Panc1 (cell line): ENCODE results near the gene DIP2C. TPM values are rescaled to one million over a fixed set of nuclear protein-coding genes. Genes with fewer than 3 reads are reported as not detected.

ENCODE experiments used
- ATAC-seq: fragments of 200-7000 bp; cut with Tn5 transposase; 2 replicates; pipeline ENCODE4 v1.9.1; 2020; ENCODE audit warnings: mild to moderate bottlenecking, moderate library complexity
- BruUV-seq: library from RNA; stranded (reverse); fragments of 400-500 nt; replicated peaks from 2 replicates; lab custom pipeline; 2021; lab: Mats Ljungman, UMichigan
- CTCF ChIA-PET: fragments of 300-600 bp; sonication (Branson Sonifier 250); formaldehyde crosslinking; loops from one replicate; lab custom pipeline; 2022; ENCODE audit warnings: antibody characterized with exemption; lab: Charles Lee
- POLR2A ChIA-PET: fragments of 300-600 bp; sonication (Branson Sonifier 250); formaldehyde crosslinking; loops from one replicate; lab custom pipeline; 2022; ENCODE audit warnings: antibody characterized with exemption; lab: Charles Lee
- DNase-seq: peaks from one replicate; pipeline ENCODE4 v3.0.0-alpha.2; 2010; ENCODE audit warnings: low read depth, low spot score
- H3K27ac ChIP-seq: 2 replicates; pipeline ENCODE4 v1.5.1; 2011; ENCODE audit warnings: mild to moderate bottlenecking, low read length, inconsistent platforms
- H3K27me3 ChIP-seq: fragments of 200-500 bp; sonication (Bioruptor generic); 2 replicates; pipeline ENCODE4 v1.6.0; 2014; ENCODE audit warnings: low read length, inconsistent platforms; ENCODE audit not compliant: control insufficient read depth, insufficient read depth
- H3K36me3 ChIP-seq: fragments of 200-500 bp; sonication (Bioruptor generic); 2 replicates; pipeline ENCODE4 v1.5.1; 2014; ENCODE audit warnings: inconsistent platforms, mild to moderate bottlenecking, low read length, moderate library complexity; ENCODE audit not compliant: control insufficient read depth, insufficient read depth
- H3K4me1 ChIP-seq: 2 replicates; pipeline ENCODE4 v1.5.1; 2011; ENCODE audit warnings: inconsistent platforms, mild to moderate bottlenecking, low read length, moderate library complexity; ENCODE audit not compliant: control insufficient read depth, insufficient read depth
- H3K4me3 ChIP-seq, 2 experiments: 2 replicates each; pipeline ENCODE4 v1.5.1; 2011 to 2012; ENCODE audit warnings: low read depth in 2 of 2, low read length in 2 of 2, mild to moderate bottlenecking in 2 of 2, inconsistent platforms in 1 of 2, moderate library complexity in 1 of 2
- H3K9me3 ChIP-seq: fragments of 200-500 bp; sonication (Bioruptor generic); 2 replicates; pipeline ENCODE4 v1.5.1; 2014; ENCODE audit warnings: low read depth, mild to moderate bottlenecking, inconsistent platforms, low read length, moderate library complexity; ENCODE audit not compliant: control insufficient read depth, insufficient read depth
- POLR2AphosphoS5 ChIP-seq: IDR thresholded peaks from 2 replicates; pipeline ENCODE4 v1.6.1; 2012; ENCODE audit warnings: mild to moderate bottlenecking, low read depth, low read length, moderate library complexity
- SIN3A ChIP-seq: IDR thresholded peaks from 2 replicates; pipeline ENCODE4 v1.6.1; 2012; ENCODE audit warnings: low read depth, mild to moderate bottlenecking, low read length, moderate library complexity, borderline replicate concordance; ENCODE audit not compliant: insufficient read depth
- TCF7L2 ChIP-seq: IDR thresholded peaks from 2 replicates; pipeline ENCODE4 v1.6.1; 2011; ENCODE audit warnings: mild to moderate bottlenecking, low read depth, low read length, inconsistent platforms
- in situ Hi-C: cut with HindIII; loops from 2 replicates; pipeline ENCODE4 v1.10.0; 2016; ENCODE audit warnings: low sequenced_read_pairs, low pct_unique_long_range_greater_than_20kb
- intact Hi-C: fragments of 100-400 bp; cut with micrococcal nuclease; formaldehyde crosslinking; loops from one replicate; pipeline ENCODE4 v1.10.0; 2022; ENCODE audit not compliant: unreplicated experiment
- total RNA-seq: library from RNA; stranded (reverse); gene quantifications from one replicate; pipeline ENCODE4 v1.2.1, GENCODE V29; 2021; ENCODE audit not compliant: unreplicated experiment
- TF ChIP-seq, protein P1 (sequence below): fragments of 450-650 bp; IDR thresholded peaks from 2 replicates; pipeline ENCODE4 v1.5.1; 2017; ENCODE audit warnings: mild to moderate bottlenecking
- TF ChIP-seq, protein P2 (sequence below), 2 experiments: IDR thresholded peaks; 2 replicates each; pipeline ENCODE4 v1.6.1; 2011 to 2012; ENCODE audit warnings: low read depth in 2 of 2, control low read depth in 1 of 2, low read length in 1 of 2, mild to moderate bottlenecking in 1 of 2, moderate library complexity in 1 of 2; ENCODE audit not compliant: insufficient read depth in 1 of 2

The DIP2C gene
- total RNA-seq, 1 experiment from 2014 or later, result 13.2 TPM

DNA sequence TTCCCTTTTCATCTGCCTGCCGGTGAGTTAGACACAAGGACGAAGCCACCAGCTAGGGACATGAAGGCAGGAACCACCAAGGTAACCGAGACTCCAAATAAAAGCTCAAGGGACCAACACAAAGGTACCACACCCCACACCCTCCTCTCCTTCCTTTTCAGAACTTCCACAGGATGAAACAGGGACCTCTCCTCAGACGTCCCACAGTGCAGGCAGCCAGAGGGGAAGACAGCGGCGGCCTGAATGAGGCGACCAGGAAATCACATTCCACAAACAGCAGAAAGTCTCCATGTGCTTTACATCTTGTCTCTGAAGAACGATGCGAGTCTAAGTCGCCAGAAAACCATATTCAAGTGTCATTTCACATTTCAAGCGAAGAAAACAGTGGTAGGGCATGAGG is 97.8 kb downstream of the DIP2C start:
- no peak for ATAC-seq
- no peaks in the 10 kb centered on the region for H3K27me3 ChIP-seq
- POLR2A ChIA-PET, result no interaction called here
- in situ Hi-C loops (no loop called here), intact Hi-C loops (no loop called here)
- no peaks in the 10 kb centered on the region for H3K36me3 ChIP-seq
- TF ChIP-seq, protein P1, sequence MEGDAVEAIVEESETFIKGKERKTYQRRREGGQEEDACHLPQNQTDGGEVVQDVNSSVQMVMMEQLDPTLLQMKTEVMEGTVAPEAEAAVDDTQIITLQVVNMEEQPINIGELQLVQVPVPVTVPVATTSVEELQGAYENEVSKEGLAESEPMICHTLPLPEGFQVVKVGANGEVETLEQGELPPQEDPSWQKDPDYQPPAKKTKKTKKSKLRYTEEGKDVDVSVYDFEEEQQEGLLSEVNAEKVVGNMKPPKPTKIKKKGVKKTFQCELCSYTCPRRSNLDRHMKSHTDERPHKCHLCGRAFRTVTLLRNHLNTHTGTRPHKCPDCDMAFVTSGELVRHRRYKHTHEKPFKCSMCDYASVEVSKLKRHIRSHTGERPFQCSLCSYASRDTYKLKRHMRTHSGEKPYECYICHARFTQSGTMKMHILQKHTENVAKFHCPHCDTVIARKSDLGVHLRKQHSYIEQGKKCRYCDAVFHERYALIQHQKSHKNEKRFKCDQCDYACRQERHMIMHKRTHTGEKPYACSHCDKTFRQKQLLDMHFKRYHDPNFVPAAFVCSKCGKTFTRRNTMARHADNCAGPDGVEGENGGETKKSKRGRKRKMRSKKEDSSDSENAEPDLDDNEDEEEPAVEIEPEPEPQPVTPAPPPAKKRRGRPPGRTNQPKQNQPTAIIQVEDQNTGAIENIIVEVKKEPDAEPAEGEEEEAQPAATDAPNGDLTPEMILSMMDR, result no peak
- no peak for TF ChIP-seq POLR2AphosphoS5
- no peak for TF ChIP-seq SIN3A
- TF ChIP-seq, protein P2, sequence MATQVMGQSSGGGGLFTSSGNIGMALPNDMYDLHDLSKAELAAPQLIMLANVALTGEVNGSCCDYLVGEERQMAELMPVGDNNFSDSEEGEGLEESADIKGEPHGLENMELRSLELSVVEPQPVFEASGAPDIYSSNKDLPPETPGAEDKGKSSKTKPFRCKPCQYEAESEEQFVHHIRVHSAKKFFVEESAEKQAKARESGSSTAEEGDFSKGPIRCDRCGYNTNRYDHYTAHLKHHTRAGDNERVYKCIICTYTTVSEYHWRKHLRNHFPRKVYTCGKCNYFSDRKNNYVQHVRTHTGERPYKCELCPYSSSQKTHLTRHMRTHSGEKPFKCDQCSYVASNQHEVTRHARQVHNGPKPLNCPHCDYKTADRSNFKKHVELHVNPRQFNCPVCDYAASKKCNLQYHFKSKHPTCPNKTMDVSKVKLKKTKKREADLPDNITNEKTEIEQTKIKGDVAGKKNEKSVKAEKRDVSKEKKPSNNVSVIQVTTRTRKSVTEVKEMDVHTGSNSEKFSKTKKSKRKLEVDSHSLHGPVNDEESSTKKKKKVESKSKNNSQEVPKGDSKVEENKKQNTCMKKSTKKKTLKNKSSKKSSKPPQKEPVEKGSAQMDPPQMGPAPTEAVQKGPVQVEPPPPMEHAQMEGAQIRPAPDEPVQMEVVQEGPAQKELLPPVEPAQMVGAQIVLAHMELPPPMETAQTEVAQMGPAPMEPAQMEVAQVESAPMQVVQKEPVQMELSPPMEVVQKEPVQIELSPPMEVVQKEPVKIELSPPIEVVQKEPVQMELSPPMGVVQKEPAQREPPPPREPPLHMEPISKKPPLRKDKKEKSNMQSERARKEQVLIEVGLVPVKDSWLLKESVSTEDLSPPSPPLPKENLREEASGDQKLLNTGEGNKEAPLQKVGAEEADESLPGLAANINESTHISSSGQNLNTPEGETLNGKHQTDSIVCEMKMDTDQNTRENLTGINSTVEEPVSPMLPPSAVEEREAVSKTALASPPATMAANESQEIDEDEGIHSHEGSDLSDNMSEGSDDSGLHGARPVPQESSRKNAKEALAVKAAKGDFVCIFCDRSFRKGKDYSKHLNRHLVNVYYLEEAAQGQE (IDR thresholded peaks at IDR 0.05; ENCODE audit: insufficient read depth in 1 of 2, low read depth in 2 of 2, low read length in 1 of 2), result no peak
- TF ChIP-seq TCF7L2, result no peak
- CTCF ChIA-PET, result no interaction called here
- H3K4me3 ChIP-seq, result no peak overlapping the region
- H3K27ac ChIP-seq, result no peak overlapping the region
- DNase-seq, result no peak
- no peaks in the 10 kb centered on the region for H3K9me3 ChIP-seq
- H3K4me1 ChIP-seq, result no peaks in the 10 kb centered on the region
- no TSS peak for BruUV-seq

GRCh38 chr10:590721-591120 is 98.7 kb downstream of the DIP2C start:
- no TSS peak for BruUV-seq
- intact Hi-C loops, result no loop called here
- Histone ChIP-seq H3K27ac (no peak overlapping the region), H3K4me3 (no peak overlapping the region), H3K27me3 (no peaks in the 10 kb centered on the region), H3K4me1 (no peaks in the 10 kb centered on the region), H3K9me3 (no peaks in the 10 kb centered on the region), H3K36me3 (no peaks in the 10 kb centered on the region)
- ATAC-seq (no peak), DNase-seq (no peak)
- TF ChIP-seq TCF7L2, result no peak
- TF ChIP-seq, protein P2 (IDR thresholded peaks at IDR 0.05; ENCODE audit: insufficient read depth in 1 of 2, low read depth in 2 of 2, low read length in 1 of 2), result no peak
- TF ChIP-seq SIN3A, result no peak
- TF ChIP-seq, protein P1, result no peak
- no peak for TF ChIP-seq POLR2AphosphoS5
- CTCF ChIA-PET, result no interaction called here
- in situ Hi-C loops, result no loop called here
- POLR2A ChIA-PET, result no interaction called here
